Bladder microvascular endothelial cell (primary cell): ENCODE measurements around the gene BARX2. TPM values are rescaled to one million over a fixed set of nuclear protein-coding genes. Genes with fewer than 3 reads are reported as not detected.

Experiments
- total RNA-seq: library from RNA; depleted of rRNA; stranded (reverse); fragments of >200 nt; gene quantifications from 2 replicates; pipeline ENCODE4 v1.2.3, GENCODE V29; 2014

Gene BARX2
- total RNA-seq, result not detected in 2 replicates

GRCh38 chr11:129375751-129376657 lies at the start of gene BARX2:
TSS of gene BARX2 (plus strand) at chr11:129375848. CDS start at chr11:129376036, 188 bp downstream.

Other genes with a start within 250 kb of the BARX2 start
- 1.8 and 14.3 TPM in 2 replicates for gene ARHGAP32, start 183.5 kb upstream of the BARX2 start, total RNA-seq